CD4-positive, alpha-beta T cell treated with Interleukin-15 for 4 hours (primary cell): Measurements from ENCODE around the gene SLC66A1.
"Not testable (repeated sequence)": the region's sequence is repeated elsewhere in the genome, so short reads cannot be mapped to it uniquely, and the experiment has no call there.

Experiments used
- DNase-seq: peaks from one replicate; pipeline ENCODE4 v3.0.0-alpha.2; 2020; ENCODE audit warnings: low spot score

The SLC66A1 gene

GRCh38 chr1:19311931-19312781 is at the start of gene SLC66A1, which contains the start of gene AKR7A2:
TSS of gene SLC66A1 (plus strand) at chr1:19312326. CDS start at chr1:19317678, 5,352 bp downstream.
TSS of gene AKR7A2 (minus strand) at chr1:19312144. CDS start at chr1:19312124, 20 bp downstream.
- peak; percentile 91 for DNase-seq

GRCh38 chr1:19262744-19263143 is 49.4 kb upstream of the SLC66A1 start:
- no peak for DNase-seq

- DNase-seq, result no peak
Observed at GRCh38 chr1:19268445-19268844, 43.7 kb upstream of the SLC66A1 start.

GRCh38 chr1:19269427-19270342 is 42.4 kb upstream of the SLC66A1 start:
- DNase-seq, result not testable (repeated sequence)

- DNase-seq, result not testable (repeated sequence)
Observed at GRCh38 chr1:19270343-19270730, 41.8 kb upstream of the SLC66A1 start.

GRCh38 chr1:19272064-19272463 is 40.1 kb upstream of the SLC66A1 start:
- DNase-seq, result no peak

GRCh38 chr1:19273106-19273843 is 38.9 kb upstream of the SLC66A1 start:
- no peak for DNase-seq

- not testable (repeated sequence) for DNase-seq
Observed at GRCh38 chr1:19273844-19274531, 38.1 kb upstream of the SLC66A1 start.

GRCh38 chr1:19274636-19275035 is 37.5 kb upstream of the SLC66A1 start:
- no peak for DNase-seq

- DNase-seq, result no peak
Observed at GRCh38 chr1:19283891-19284290, 28.2 kb upstream of the SLC66A1 start.

- no peak for DNase-seq
Observed at GRCh38 chr1:19284881-19285280, 27.2 kb upstream of the SLC66A1 start.

- not testable (repeated sequence) for DNase-seq
Observed at GRCh38 chr1:19285366-19285765, 26.8 kb upstream of the SLC66A1 start.

GRCh38 chr1:19285807-19286206 is 26.3 kb upstream of the SLC66A1 start:
- not testable (repeated sequence) for DNase-seq

GRCh38 chr1:19287436-19288185 is 24.5 kb upstream of the SLC66A1 start:
- no peak for DNase-seq

GRCh38 chr1:19288324-19289241 is 23.5 kb upstream of the SLC66A1 start, which contains the start of gene AKR7A3:
TSS of gene AKR7A3 (minus strand) at chr1:19288770. CDS start at chr1:19288709, 61 bp downstream.
- DNase-seq, result peak; percentile 49

GRCh38 chr1:19289244-19289643 is 22.9 kb upstream of the SLC66A1 start:
- no peak for DNase-seq

- no peak for DNase-seq
Observed at GRCh38 chr1:19294638-19295037, 17.5 kb upstream of the SLC66A1 start.

- no peak for DNase-seq
Observed at GRCh38 chr1:19300211-19300610, 11.9 kb upstream of the SLC66A1 start.

GRCh38 chr1:19304081-19304480 is 8.0 kb upstream of the SLC66A1 start:
- not testable (repeated sequence) for DNase-seq
